Measurements from ENCODE around the gene WLS. TPM values are rescaled to one million over a fixed set of nuclear protein-coding genes. Genes with fewer than 3 reads are reported as not detected.

WLS gene
- not detected in 2 replicates for total RNA-seq (2014; rRNA removed; shearing (Covaris generic); ENCODE audit: low replicate concordance)

DNA sequence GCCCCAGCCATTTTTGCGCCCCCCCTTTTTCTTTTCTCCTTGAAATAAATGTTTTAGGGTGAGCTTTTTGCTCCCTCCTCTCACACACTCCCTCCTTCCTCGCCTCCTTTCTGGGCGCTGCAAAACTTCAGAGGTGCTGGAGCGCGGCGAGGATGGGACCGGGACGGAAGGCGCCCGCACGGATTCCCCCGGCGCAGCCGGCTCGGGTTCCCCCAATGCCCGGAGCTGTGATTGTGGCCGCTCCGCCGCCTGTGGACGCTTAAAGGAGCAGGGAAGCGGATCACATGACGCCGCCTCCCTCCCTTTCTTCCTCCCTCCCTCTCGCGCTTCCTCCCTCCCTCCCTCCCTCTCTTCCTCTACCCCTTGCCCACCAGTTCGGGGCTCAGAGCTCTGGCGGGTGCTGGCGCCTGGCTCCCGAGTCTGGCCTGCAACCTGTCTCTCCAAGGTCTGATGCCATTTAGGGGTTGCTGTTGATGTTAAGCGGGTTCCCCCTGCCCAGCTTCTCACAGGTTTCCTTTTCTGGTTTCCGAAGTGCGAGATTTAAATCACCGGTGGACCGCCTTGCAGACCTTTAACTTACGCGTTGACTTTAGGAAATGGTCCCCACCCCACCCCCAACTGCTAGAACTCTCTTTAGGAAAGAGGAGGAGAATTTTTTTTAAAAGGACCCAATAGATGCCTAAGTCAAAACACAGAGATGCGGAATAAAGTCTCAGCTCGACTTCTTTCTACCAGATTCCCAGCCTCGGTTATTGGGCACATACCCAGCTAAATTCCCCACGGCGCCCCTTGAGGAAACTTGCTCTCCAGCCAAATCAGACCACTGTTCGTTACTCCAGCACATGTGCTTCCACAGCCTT is at the start of gene WLS:
TSS of gene WLS (minus strand) at position 235 of the 860 bp plus-strand sequence. CDS start at position 11, 224 bp downstream.
- Histone ChIP-seq H3K27me3 (ENCODE audit: low read length) (no peaks in the 10 kb centered on the region), H3K9me2 (replicated peaks; ENCODE audit: insufficient read depth, low read length) (no peaks in the 10 kb centered on the region), H3K4me1 (ENCODE audit: low read length) (no peaks in the 10 kb centered on the region), H4K20me1 (ENCODE audit: insufficient read depth, low read depth, low read length) (no peaks in the 10 kb centered on the region), H3K27ac (ENCODE audit: low read length) (no peak within 1 kb of the TSS), H3K9me3 (ENCODE audit: low read length) (no peaks in the 10 kb centered on the region), H3K36me3 (ENCODE audit: insufficient read depth, low read length) (no peaks in the 10 kb centered on the region), H3K4me2 (ENCODE audit: low read depth, low read length, poor library complexity, severe bottlenecking) (no peak within 1 kb of the TSS), H3K4me3 (ENCODE audit: low read length) (no peak within 1 kb of the TSS), H3K9ac (ENCODE audit: low read length) (no peak within 1 kb of the TSS), H2AFZ (ENCODE audit: low read length) (no peak within 1 kb of the TSS), H3K79me2 (ENCODE audit: low read length) (no peaks in the 10 kb centered on the region)
- no peak for DNase-seq

DNA sequence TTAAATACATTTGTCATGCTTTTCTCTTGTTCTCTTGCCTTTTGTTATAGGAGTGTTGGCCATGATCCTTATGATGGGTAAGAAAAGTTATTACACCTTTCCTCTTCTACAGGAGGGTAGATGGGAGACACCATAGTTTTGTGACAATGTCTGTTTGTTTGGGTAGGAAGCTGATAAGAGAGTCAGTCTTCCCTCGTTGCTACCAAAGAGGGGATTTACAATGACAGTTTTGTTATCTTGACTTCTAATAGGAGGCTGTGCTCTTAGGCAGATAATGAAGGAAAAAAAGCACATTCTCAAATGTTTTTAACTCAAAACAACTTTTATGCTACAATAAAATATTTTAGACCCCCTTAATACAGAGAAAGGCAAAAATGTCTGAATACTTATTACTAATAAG is 48.0 kb upstream of the WLS start:
- Histone ChIP-seq H3K27ac (ENCODE audit: low read length) (no peak overlapping the region), H3K9me3 (ENCODE audit: low read length) (no peaks in the 10 kb centered on the region), H3K4me2 (ENCODE audit: low read depth, low read length, poor library complexity, severe bottlenecking) (no peak overlapping the region), H3K79me2 (ENCODE audit: low read length) (no peaks in the 10 kb centered on the region), H4K20me1 (ENCODE audit: insufficient read depth, low read depth, low read length) (no peaks in the 10 kb centered on the region), H3K4me1 (ENCODE audit: low read length) (no peaks in the 10 kb centered on the region), H3K9ac (ENCODE audit: low read length) (no peak overlapping the region), H3K36me3 (ENCODE audit: insufficient read depth, low read length) (no peaks in the 10 kb centered on the region), H3K27me3 (ENCODE audit: low read length) (no peaks in the 10 kb centered on the region), H3K4me3 (ENCODE audit: low read length) (no peak overlapping the region), H3K9me2 (replicated peaks; ENCODE audit: insufficient read depth, low read length) (no peaks in the 10 kb centered on the region), H2AFZ (ENCODE audit: low read length) (no peak overlapping the region)
- DNase-seq = no peak

GRCh38 chr1:68279846-68280245 is 47.5 kb upstream of the WLS start:
- no peak overlapping the region for H3K9ac ChIP-seq (ENCODE audit: low read length)
- no peak overlapping the region for H3K4me2 ChIP-seq (ENCODE audit: low read depth, low read length, poor library complexity, severe bottlenecking)
- no peaks in the 10 kb centered on the region for H3K27me3 ChIP-seq (ENCODE audit: low read length)
- H3K36me3 ChIP-seq (ENCODE audit: insufficient read depth, low read length) = no peaks in the 10 kb centered on the region
- H3K79me2 ChIP-seq (ENCODE audit: low read length) = no peaks in the 10 kb centered on the region
- H3K9me3 ChIP-seq (ENCODE audit: low read length) = no peaks in the 10 kb centered on the region
- no peaks in the 10 kb centered on the region for H3K9me2 ChIP-seq (replicated peaks; ENCODE audit: insufficient read depth, low read length)
- no peaks in the 10 kb centered on the region for H4K20me1 ChIP-seq (ENCODE audit: insufficient read depth, low read depth, low read length)
- H3K27ac ChIP-seq (ENCODE audit: low read length) = no peak overlapping the region
- H2AFZ ChIP-seq (ENCODE audit: low read length) = no peak overlapping the region
- no peaks in the 10 kb centered on the region for H3K4me1 ChIP-seq (ENCODE audit: low read length)
- H3K4me3 ChIP-seq (ENCODE audit: low read length) = no peak overlapping the region
- no peak for DNase-seq

GRCh38 chr1:68278221-68278620 is 45.9 kb upstream of the WLS start:
- H2AFZ ChIP-seq (ENCODE audit: low read length) = no peak overlapping the region
- H3K4me3 ChIP-seq (ENCODE audit: low read length) = no peak overlapping the region
- no peak overlapping the region for H3K9ac ChIP-seq (ENCODE audit: low read length)
- H3K9me2 ChIP-seq (replicated peaks; ENCODE audit: insufficient read depth, low read length) = no peaks in the 10 kb centered on the region
- H3K9me3 ChIP-seq (ENCODE audit: low read length) = no peaks in the 10 kb centered on the region
- no peak for DNase-seq
- H3K27me3 ChIP-seq (ENCODE audit: low read length) = no peaks in the 10 kb centered on the region
- H3K4me2 ChIP-seq (ENCODE audit: low read depth, low read length, poor library complexity, severe bottlenecking) = no peak overlapping the region
- no peaks in the 10 kb centered on the region for H3K36me3 ChIP-seq (ENCODE audit: insufficient read depth, low read length)
- H3K4me1 ChIP-seq (ENCODE audit: low read length) = no peaks in the 10 kb centered on the region
- no peaks in the 10 kb centered on the region for H4K20me1 ChIP-seq (ENCODE audit: insufficient read depth, low read depth, low read length)
- H3K27ac ChIP-seq (ENCODE audit: low read length) = no peak overlapping the region
- H3K79me2 ChIP-seq (ENCODE audit: low read length) = no peaks in the 10 kb centered on the region

- Histone ChIP-seq H2AFZ (ENCODE audit: low read length) (no peak overlapping the region), H3K4me1 (ENCODE audit: low read length) (no peaks in the 10 kb centered on the region), H3K9me3 (ENCODE audit: low read length) (no peaks in the 10 kb centered on the region), H3K4me3 (ENCODE audit: low read length) (no peak overlapping the region), H3K9me2 (replicated peaks; ENCODE audit: insufficient read depth, low read length) (no peaks in the 10 kb centered on the region), H3K4me2 (ENCODE audit: low read depth, low read length, poor library complexity, severe bottlenecking) (no peak overlapping the region), H3K27ac (ENCODE audit: low read length) (no peak overlapping the region), H3K27me3 (ENCODE audit: low read length) (no peaks in the 10 kb centered on the region), H3K9ac (ENCODE audit: low read length) (no peak overlapping the region), H3K79me2 (ENCODE audit: low read length) (no peaks in the 10 kb centered on the region), H4K20me1 (ENCODE audit: insufficient read depth, low read depth, low read length) (no peaks in the 10 kb centered on the region), H3K36me3 (ENCODE audit: insufficient read depth, low read length) (no peaks in the 10 kb centered on the region)
- no peak for DNase-seq
Observed at GRCh38 chr1:68276448-68276847, 44.1 kb upstream of the WLS start.

DNA sequence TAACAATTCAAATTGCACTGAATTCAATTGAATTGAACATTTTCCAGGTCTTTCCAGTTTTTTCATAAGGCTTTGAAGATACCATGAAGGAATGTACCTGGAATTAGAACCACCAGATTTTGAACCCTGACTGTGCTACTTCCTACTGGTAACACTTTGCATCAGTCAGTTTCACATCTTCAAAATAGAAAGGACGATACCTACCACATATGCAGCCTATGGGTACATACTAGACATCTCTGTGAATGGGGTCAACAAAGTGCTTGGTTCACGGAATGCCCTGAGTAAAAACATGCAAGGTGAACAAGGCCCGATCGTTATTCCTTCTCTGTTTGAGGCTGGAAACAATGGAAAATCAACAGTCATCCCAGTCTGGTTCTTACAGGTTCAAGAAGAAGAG is 41.2 kb upstream of the WLS start:
- no peaks in the 10 kb centered on the region for H4K20me1 ChIP-seq (ENCODE audit: insufficient read depth, low read depth, low read length)
- no peaks in the 10 kb centered on the region for H3K36me3 ChIP-seq (ENCODE audit: insufficient read depth, low read length)
- no peak overlapping the region for H3K4me2 ChIP-seq (ENCODE audit: low read depth, low read length, poor library complexity, severe bottlenecking)
- no peaks in the 10 kb centered on the region for H3K9me2 ChIP-seq (replicated peaks; ENCODE audit: insufficient read depth, low read length)
- H3K9ac ChIP-seq (ENCODE audit: low read length) = no peak overlapping the region
- no peak for DNase-seq
- no peak overlapping the region for H3K27ac ChIP-seq (ENCODE audit: low read length)
- H3K9me3 ChIP-seq (ENCODE audit: low read length) = no peaks in the 10 kb centered on the region
- H2AFZ ChIP-seq (ENCODE audit: low read length) = no peak overlapping the region
- no peaks in the 10 kb centered on the region for H3K79me2 ChIP-seq (ENCODE audit: low read length)
- no peaks in the 10 kb centered on the region for H3K4me1 ChIP-seq (ENCODE audit: low read length)
- H3K4me3 ChIP-seq (ENCODE audit: low read length) = no peak overlapping the region
- H3K27me3 ChIP-seq (ENCODE audit: low read length) = no peaks in the 10 kb centered on the region

DNA sequence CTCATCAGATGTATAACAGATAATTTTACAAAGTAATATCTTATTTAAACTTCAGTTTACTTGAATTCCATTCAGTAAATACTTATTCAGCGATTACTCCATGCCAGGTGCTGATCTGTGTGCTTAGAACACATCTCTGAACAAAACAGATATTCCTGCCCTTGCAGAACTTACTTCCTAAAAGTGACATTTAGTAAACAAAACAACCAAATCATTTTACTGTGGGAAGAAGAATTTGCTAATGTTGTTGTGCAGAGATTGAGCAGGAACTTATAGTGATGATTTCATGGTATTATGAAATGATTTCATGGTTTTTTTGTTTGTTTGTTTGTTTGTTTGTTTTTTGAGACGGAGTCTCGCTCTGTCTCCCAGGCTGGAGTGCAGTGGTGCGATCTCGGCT is 39.3 kb upstream of the WLS start:
- no peaks in the 10 kb centered on the region for H3K9me3 ChIP-seq (ENCODE audit: low read length)
- H3K4me3 ChIP-seq (ENCODE audit: low read length) = no peak overlapping the region

GRCh38 chr1:68270951-68271350 is 38.6 kb upstream of the WLS start:
- H3K4me1 ChIP-seq (ENCODE audit: low read length) = no peaks in the 10 kb centered on the region
- H3K9me2 ChIP-seq (replicated peaks; ENCODE audit: insufficient read depth, low read length) = no peaks in the 10 kb centered on the region
- H3K27me3 ChIP-seq (ENCODE audit: low read length) = no peaks in the 10 kb centered on the region
- no peaks in the 10 kb centered on the region for H3K9me3 ChIP-seq (ENCODE audit: low read length)
- DNase-seq = no peak
- no peaks in the 10 kb centered on the region for H3K79me2 ChIP-seq (ENCODE audit: low read length)
- no peaks in the 10 kb centered on the region for H3K36me3 ChIP-seq (ENCODE audit: insufficient read depth, low read length)
- no peak overlapping the region for H3K4me2 ChIP-seq (ENCODE audit: low read depth, low read length, poor library complexity, severe bottlenecking)
- no peak overlapping the region for H3K9ac ChIP-seq (ENCODE audit: low read length)
- H2AFZ ChIP-seq (ENCODE audit: low read length) = no peak overlapping the region
- H4K20me1 ChIP-seq (ENCODE audit: insufficient read depth, low read depth, low read length) = no peaks in the 10 kb centered on the region
- H3K27ac ChIP-seq (ENCODE audit: low read length) = no peak overlapping the region
- no peak overlapping the region for H3K4me3 ChIP-seq (ENCODE audit: low read length)

More for the DNA sequence above, 39.3 kb upstream of the WLS start:
- H3K9ac ChIP-seq (ENCODE audit: low read length) = no peak overlapping the region
- H3K4me2 ChIP-seq (ENCODE audit: low read depth, low read length, poor library complexity, severe bottlenecking) = no peak overlapping the region
- H4K20me1 ChIP-seq (ENCODE audit: insufficient read depth, low read depth, low read length) = no peaks in the 10 kb centered on the region
- no peak overlapping the region for H3K27ac ChIP-seq (ENCODE audit: low read length)
- DNase-seq = no peak
- H3K9me2 ChIP-seq (replicated peaks; ENCODE audit: insufficient read depth, low read length) = no peaks in the 10 kb centered on the region
- no peaks in the 10 kb centered on the region for H3K36me3 ChIP-seq (ENCODE audit: insufficient read depth, low read length)
- H3K27me3 ChIP-seq (ENCODE audit: low read length) = no peaks in the 10 kb centered on the region
- H3K4me1 ChIP-seq (ENCODE audit: low read length) = no peaks in the 10 kb centered on the region
- H2AFZ ChIP-seq (ENCODE audit: low read length) = no peak overlapping the region
- no peaks in the 10 kb centered on the region for H3K79me2 ChIP-seq (ENCODE audit: low read length)
